Measurements from ENCODE around the gene AUTS2.

The AUTS2 gene

DNA sequence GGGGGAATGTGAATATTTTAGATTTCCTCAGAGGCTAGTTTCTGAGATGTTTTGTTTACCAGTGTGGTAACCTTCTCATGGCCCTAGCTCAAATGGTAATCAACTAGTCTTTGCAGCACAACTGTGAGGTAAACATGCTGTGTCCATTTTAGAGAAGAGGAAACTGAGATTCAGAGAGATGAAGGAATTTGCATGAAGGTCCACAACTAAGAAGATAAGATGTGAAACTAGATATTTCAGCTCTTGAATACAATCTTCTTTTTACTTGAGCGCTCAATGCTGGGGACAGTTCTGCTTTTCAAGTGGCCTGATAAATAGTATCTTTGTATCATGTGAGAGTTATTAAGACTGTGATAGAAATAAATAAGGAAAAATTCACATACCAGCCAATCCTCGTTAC, 245.4 kb downstream of the AUTS2 start:
- H3K9me3 ChIP-seq (ENCODE audit: insufficient read depth, low read depth, low read length), result no peaks in the 10 kb centered on the region
- no peak overlapping the region for H3K9ac ChIP-seq (ENCODE audit: low read depth, low read length)
- H3K27ac ChIP-seq (ENCODE audit: low read length), result no peak overlapping the region
- H3K36me3 ChIP-seq (ENCODE audit: insufficient read depth, low read depth, low read length), result no peaks in the 10 kb centered on the region
- no peak overlapping the region for H3K4me3 ChIP-seq (ENCODE audit: low read length)
- H3K27me3 ChIP-seq (ENCODE audit: insufficient read depth, low read length), result no peaks in the 10 kb centered on the region
- H3K4me1 ChIP-seq (ENCODE audit: insufficient read depth, low read length), result peaks cover 26% of the 10 kb centered on the region

DNA sequence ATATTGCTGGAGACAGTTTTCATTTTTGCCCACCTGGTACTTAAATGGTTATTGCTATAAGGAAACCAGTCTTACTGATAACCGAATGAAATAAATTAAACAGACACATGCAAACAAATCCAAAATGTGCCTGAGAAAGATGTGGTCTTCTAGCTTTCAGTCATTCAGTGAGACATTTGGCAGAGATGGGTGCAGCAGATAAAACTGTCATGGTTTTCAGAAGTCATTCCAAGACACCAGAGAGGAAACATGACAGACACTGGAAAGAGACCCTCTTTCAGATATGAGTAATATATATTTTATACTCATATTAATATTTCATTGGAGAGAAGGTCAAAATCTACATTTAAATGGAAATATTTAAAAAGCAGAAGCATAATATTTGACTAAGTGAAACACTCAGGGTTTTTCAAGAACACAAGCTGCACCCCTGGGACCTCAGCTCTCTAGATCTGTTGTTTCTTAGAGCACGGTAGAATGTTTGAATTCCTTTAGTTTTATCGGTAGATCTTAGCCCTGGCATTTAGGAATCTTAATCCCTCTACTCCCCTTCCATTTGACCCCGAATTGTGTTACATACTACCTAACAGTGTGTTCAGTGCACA, 246.1 kb downstream of the AUTS2 start:
- Histone ChIP-seq H3K27me3 (ENCODE audit: insufficient read depth, low read length) (no peaks in the 10 kb centered on the region), H3K9me3 (ENCODE audit: insufficient read depth, low read depth, low read length) (no peaks in the 10 kb centered on the region), H3K4me1 (ENCODE audit: insufficient read depth, low read length) (peaks cover 19% of the 10 kb centered on the region; the same call in 1 of the 2 replicates), H3K9ac (ENCODE audit: low read depth, low read length) (no peak overlapping the region), H3K4me3 (ENCODE audit: low read length) (no peak overlapping the region), H3K36me3 (ENCODE audit: insufficient read depth, low read depth, low read length) (no peaks in the 10 kb centered on the region), H3K27ac (ENCODE audit: low read length) (no peak overlapping the region)

DNA sequence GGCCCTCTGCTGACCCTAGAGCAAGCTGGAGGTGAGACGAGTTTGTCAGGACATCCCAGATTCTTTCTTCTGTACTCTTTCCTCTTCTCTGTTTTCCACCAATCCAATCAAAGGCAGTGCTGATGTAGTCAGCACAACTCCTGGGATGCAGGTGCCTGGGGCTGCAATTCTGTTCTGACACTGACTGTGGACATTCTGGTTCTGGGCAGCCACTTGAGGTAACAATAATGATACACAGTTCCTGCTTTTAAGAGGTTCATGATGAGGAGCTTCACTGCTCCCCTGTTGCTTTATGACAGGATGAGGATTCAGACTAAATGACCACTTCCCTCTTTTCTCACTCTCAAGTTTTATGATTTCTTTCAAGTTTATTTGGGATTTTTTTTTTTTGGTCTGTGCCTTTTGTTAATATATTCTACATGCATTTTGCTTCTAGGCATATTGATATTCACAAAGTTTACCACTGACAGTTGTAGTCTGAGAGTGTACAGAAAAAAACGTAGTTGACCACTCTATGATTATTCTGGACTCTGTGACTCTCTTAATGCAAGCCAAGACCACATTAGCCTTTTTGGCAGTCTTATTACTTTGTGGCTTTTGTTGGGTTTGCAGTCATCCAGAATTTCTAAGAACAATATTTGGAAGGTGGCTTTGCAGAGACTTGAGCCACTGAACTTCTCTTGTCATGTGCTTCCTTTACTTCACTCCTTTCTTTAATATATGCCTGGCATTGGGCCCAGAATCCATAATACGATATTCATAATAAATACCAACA, 247.6 kb downstream of the AUTS2 start:
- H3K27me3 ChIP-seq (ENCODE audit: insufficient read depth, low read length), result no peaks in the 10 kb centered on the region
- H3K27ac ChIP-seq (ENCODE audit: low read length), result no peak overlapping the region
- H3K9ac ChIP-seq (ENCODE audit: low read depth, low read length), result no peak overlapping the region
- H3K36me3 ChIP-seq (ENCODE audit: insufficient read depth, low read depth, low read length), result no peaks in the 10 kb centered on the region
- H3K4me1 ChIP-seq (ENCODE audit: insufficient read depth, low read length), result 0 out of 2 replicates have a peak, but pooled peaks cover 6% of the 10 kb centered on the region
- no peaks in the 10 kb centered on the region for H3K9me3 ChIP-seq (ENCODE audit: insufficient read depth, low read depth, low read length)
- no peak overlapping the region for H3K4me3 ChIP-seq (ENCODE audit: low read length)

DNA sequence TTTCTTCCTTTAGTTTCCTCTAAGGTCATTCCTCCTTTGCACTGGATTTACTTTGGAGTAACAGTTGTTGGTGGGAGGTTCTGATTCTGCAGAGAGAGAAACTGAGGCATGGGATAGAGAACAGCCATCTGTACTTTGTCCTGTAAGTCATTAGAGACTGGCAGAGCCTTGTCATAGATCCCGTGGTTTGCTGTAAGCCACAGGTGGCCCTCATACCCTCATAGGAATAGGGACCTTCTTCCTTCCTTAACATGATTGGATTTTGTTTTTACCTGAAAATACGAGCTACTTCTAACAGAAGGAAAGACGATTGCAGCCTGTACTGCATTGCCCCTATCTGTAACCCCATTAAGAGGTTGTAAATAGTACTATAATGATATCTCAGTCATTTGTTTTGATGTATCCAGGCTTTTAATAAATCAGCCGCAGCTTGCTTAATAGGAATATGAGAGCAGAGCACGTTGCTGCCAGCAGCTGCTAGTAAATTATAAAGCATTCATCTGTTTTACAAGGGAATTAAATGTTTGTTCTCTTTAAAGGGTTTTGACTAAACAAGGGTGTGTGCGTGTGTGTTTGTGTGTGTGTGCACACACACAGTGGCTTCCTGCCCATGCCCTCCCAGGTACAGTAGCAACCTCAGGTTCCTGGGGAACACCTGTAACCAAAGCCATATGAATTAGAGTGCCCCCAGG, 249.8 kb downstream of the AUTS2 start:
- no peaks in the 10 kb centered on the region for H3K4me1 ChIP-seq (ENCODE audit: insufficient read depth, low read length)
- no peaks in the 10 kb centered on the region for H3K36me3 ChIP-seq (ENCODE audit: insufficient read depth, low read depth, low read length)
- H3K4me3 ChIP-seq (ENCODE audit: low read length), result no peak overlapping the region
- H3K27me3 ChIP-seq (ENCODE audit: insufficient read depth, low read length), result no peaks in the 10 kb centered on the region
- no peak overlapping the region for H3K9ac ChIP-seq (ENCODE audit: low read depth, low read length)
- no peak overlapping the region for H3K27ac ChIP-seq (ENCODE audit: low read length)
- H3K9me3 ChIP-seq (ENCODE audit: insufficient read depth, low read depth, low read length), result no peaks in the 10 kb centered on the region

DNA sequence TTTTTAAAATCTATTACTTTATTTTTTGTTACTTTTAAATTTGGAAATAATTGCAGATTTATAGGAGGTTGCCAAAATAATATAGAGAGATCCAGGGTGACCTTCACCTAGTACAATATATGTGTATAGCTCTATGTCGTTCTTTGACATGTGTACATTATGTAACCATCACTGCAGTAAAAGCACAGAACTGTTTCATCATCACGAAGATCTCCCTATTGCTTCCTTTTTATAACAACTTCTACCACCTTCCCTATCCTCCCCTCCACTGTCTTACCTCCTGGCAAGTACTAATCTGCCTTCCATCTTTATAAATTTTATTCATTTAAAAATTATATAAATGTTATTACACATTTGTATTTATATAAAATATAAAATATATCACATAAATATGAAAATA, 251.0 kb downstream of the AUTS2 start:
- H3K27ac ChIP-seq (ENCODE audit: low read length), result no peak overlapping the region
- H3K4me3 ChIP-seq (ENCODE audit: low read length), result no peak overlapping the region
- H3K9ac ChIP-seq (ENCODE audit: low read depth, low read length), result no peak overlapping the region
- no peaks in the 10 kb centered on the region for H3K27me3 ChIP-seq (ENCODE audit: insufficient read depth, low read length)
- no peaks in the 10 kb centered on the region for H3K9me3 ChIP-seq (ENCODE audit: insufficient read depth, low read depth, low read length)
- H3K4me1 ChIP-seq (ENCODE audit: insufficient read depth, low read length), result no peaks in the 10 kb centered on the region
- no peaks in the 10 kb centered on the region for H3K36me3 ChIP-seq (ENCODE audit: insufficient read depth, low read depth, low read length)

DNA sequence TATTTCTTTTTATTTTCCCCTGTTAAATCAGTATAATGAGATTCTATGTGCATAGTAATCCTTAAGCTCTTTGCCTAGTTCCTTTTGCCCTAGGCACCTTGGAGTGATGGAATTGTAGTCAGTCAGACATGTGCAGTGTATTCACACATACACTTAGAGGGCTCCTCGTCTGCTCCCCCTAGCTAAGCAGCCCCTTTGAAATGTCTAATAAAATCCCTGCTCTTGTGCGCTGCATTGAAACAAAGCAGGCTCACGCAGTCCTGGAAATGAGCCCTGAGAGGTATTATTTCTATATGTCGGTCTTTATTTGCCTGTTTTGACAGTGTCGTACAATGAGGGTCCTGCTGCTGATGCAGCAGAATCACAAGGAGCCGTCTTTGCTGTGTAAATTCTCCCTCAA, 258.7 kb downstream of the AUTS2 start:
- no peak overlapping the region for H3K27ac ChIP-seq (ENCODE audit: low read length)
- H3K9me3 ChIP-seq (ENCODE audit: insufficient read depth, low read depth, low read length), result no peaks in the 10 kb centered on the region
- H3K36me3 ChIP-seq (ENCODE audit: insufficient read depth, low read depth, low read length), result no peaks in the 10 kb centered on the region
- H3K27me3 ChIP-seq (ENCODE audit: insufficient read depth, low read length), result no peaks in the 10 kb centered on the region
- no peak overlapping the region for H3K4me3 ChIP-seq (ENCODE audit: low read length)
- H3K9ac ChIP-seq (ENCODE audit: low read depth, low read length), result no peak overlapping the region
- peaks cover 34% of the 10 kb centered on the region for H3K4me1 ChIP-seq (ENCODE audit: insufficient read depth, low read length)

DNA sequence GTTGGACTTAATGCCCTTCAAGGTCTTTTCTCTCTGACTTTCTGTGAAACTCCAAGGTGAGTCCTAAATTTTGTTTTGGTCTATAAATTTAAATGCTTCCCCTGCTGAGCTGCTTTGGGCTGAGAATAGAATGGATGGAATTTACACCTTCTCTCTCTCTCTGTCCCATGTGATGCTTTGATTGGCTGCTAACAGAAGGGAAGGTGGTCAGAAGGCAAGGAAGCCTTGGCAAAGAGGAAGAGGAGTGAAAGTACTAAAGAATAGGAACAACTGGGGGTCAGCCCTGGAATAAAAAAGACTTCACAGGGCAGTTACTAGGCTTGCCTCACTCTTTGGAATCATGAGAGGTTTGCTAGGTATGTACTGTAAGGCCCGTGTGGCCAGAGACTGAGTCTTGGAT, 260.2 kb downstream of the AUTS2 start:
- Histone ChIP-seq H3K27ac (ENCODE audit: low read length) (no peak overlapping the region), H3K9ac (ENCODE audit: low read depth, low read length) (no peak overlapping the region), H3K4me3 (ENCODE audit: low read length) (no peak overlapping the region), H3K4me1 (ENCODE audit: insufficient read depth, low read length) (peaks cover 39% of the 10 kb centered on the region), H3K27me3 (ENCODE audit: insufficient read depth, low read length) (no peaks in the 10 kb centered on the region), H3K9me3 (ENCODE audit: insufficient read depth, low read depth, low read length) (no peaks in the 10 kb centered on the region), H3K36me3 (ENCODE audit: insufficient read depth, low read depth, low read length) (no peaks in the 10 kb centered on the region)

DNA sequence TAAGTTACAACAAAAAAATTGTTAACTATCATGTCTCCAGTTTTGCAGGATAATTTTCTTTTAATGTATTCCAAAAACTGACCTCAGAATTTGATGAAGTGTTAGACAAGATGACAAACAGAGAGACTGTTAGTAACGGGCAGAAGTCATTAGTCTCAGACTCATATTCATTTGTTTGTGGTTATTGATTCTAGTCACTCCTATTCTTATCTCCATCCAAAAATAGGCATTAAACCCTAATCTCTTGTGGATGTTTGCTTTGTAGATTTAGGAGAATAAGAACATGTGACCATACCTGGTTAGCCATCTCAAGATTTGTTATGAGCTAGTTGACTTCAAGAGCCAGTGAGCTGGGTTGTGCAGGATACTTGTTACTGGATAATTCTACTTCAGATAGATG, 261.1 kb downstream of the AUTS2 start:
- H3K9ac ChIP-seq (ENCODE audit: low read depth, low read length), result no peak overlapping the region
- no peak overlapping the region for H3K4me3 ChIP-seq (ENCODE audit: low read length)
- H3K36me3 ChIP-seq (ENCODE audit: insufficient read depth, low read depth, low read length), result no peaks in the 10 kb centered on the region
- H3K27ac ChIP-seq (ENCODE audit: low read length), result no peak overlapping the region
- no peaks in the 10 kb centered on the region for H3K27me3 ChIP-seq (ENCODE audit: insufficient read depth, low read length)
- peaks cover 39% of the 10 kb centered on the region for H3K4me1 ChIP-seq (ENCODE audit: insufficient read depth, low read length)
- no peaks in the 10 kb centered on the region for H3K9me3 ChIP-seq (ENCODE audit: insufficient read depth, low read depth, low read length)

DNA sequence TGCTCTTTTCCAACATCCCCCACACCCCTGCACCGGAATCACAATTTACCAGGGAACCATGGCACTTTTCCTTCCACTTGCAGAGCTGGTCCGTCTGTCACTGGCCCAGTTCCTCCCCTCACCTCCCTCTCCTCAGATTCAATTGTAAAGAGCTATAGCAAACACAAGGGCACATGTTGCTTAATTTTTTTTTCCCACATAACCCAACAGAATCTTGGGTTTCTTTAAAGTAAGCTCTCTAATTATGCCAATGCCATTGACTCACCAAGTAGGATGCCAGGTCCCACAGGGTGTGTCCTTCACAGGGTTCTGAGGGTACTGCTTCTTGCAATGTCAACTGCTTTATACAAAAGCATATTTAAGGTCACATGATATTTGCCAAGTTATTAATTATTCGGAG, 262.2 kb downstream of the AUTS2 start:
- H3K27ac ChIP-seq (ENCODE audit: low read length), result no peak overlapping the region
- peaks cover 39% of the 10 kb centered on the region for H3K4me1 ChIP-seq (ENCODE audit: insufficient read depth, low read length)
- H3K9me3 ChIP-seq (ENCODE audit: insufficient read depth, low read depth, low read length), result no peaks in the 10 kb centered on the region
- H3K9ac ChIP-seq (ENCODE audit: low read depth, low read length), result no peak overlapping the region
- no peaks in the 10 kb centered on the region for H3K36me3 ChIP-seq (ENCODE audit: insufficient read depth, low read depth, low read length)
- H3K27me3 ChIP-seq (ENCODE audit: insufficient read depth, low read length), result no peaks in the 10 kb centered on the region
- H3K4me3 ChIP-seq (ENCODE audit: low read length), result no peak overlapping the region

DNA sequence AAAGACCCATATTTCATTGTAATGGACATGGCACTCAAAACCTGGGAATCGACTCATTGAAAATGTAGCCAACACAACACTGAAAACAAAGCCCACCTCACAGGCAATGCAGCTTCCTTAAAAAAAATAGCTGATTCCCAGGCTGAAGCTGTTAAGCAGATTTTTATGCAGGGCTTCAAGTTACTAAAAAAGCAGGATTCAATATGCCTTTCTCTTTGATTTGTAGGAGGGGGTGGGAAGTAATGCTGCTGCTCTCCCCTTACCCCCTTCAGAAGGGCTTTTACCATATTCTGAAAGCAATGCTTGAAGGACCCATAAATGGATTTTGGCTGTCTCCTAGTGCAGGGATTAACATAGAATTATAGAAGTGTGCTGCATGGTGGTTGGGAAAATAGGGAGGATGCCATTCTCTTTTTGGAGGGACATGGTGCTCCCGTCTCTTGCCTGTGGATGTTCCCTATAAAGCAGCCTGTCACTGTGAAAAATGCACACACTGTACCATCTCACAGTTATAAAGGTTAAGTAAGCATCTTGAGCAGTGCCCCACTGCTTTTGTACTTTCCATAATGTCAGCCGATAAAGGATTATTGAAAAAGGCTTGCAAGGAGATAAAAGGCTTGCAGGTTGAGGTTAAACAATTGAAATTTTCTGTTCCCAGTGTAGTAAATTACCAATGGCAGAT, 262.8 kb downstream of the AUTS2 start:
- H3K9me3 ChIP-seq (ENCODE audit: insufficient read depth, low read depth, low read length), result no peaks in the 10 kb centered on the region
- no peak overlapping the region for H3K9ac ChIP-seq (ENCODE audit: low read depth, low read length)
- H3K4me1 ChIP-seq (ENCODE audit: insufficient read depth, low read length), result peaks cover 39% of the 10 kb centered on the region
- H3K4me3 ChIP-seq (ENCODE audit: low read length), result no peak overlapping the region
- no peaks in the 10 kb centered on the region for H3K36me3 ChIP-seq (ENCODE audit: insufficient read depth, low read depth, low read length)
- H3K27me3 ChIP-seq (ENCODE audit: insufficient read depth, low read length), result no peaks in the 10 kb centered on the region
- H3K27ac ChIP-seq (ENCODE audit: low read length), result no peak overlapping the region

DNA sequence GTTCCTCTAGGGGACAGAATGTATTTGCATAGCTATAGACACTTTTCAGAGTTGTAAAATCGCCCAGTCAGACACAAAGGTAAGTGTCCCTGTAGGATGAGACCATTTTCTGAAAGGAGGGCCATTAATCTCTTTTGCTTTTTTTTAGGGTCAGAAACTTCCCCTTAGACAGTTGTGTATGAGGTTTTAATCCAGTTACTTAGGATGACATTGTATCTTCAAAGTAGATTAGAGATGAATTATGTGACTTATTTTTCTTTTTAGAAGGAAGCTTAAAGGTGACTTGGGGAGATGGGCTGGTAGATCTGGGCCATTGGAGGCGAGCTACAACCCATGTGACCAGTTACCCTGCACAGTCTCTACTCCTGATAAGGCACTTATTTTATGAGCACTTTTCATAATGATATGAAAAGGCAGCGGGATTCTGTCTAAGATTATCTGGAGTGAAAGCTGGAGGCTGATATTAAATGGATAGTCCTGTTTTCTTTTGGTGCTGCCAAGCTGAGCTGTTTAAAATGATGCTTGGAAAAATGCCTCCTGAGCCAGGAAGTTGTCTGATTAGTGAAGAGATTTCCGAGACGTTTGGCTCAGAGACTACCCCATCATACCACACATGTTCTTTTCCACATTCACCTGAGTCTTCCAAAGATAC, 264.3 kb downstream of the AUTS2 start:
- no peaks in the 10 kb centered on the region for H3K36me3 ChIP-seq (ENCODE audit: insufficient read depth, low read depth, low read length)
- H3K9ac ChIP-seq (ENCODE audit: low read depth, low read length), result no peak overlapping the region
- no peak overlapping the region for H3K27ac ChIP-seq (ENCODE audit: low read length)
- H3K4me1 ChIP-seq (ENCODE audit: insufficient read depth, low read length), result peaks cover 29% of the 10 kb centered on the region
- no peaks in the 10 kb centered on the region for H3K9me3 ChIP-seq (ENCODE audit: insufficient read depth, low read depth, low read length)
- no peak overlapping the region for H3K4me3 ChIP-seq (ENCODE audit: low read length)
- no peaks in the 10 kb centered on the region for H3K27me3 ChIP-seq (ENCODE audit: insufficient read depth, low read length)

Data from iPS-20b (cell line).